CD8-positive, alpha-beta memory T cell (primary cell): ENCODE results near the gene TNIK. TPM values are rescaled to one million over a fixed set of nuclear protein-coding genes. Genes with fewer than 3 reads are reported as not detected.
"Not testable (repeated sequence)": the region's sequence is repeated elsewhere in the genome, so short reads cannot be mapped to it uniquely, and the experiment has no call there.

Experiments used
- CTCF ChIA-PET: fragments of 350-600 bp; sonication (Branson Sonifier 250); formaldehyde crosslinking; loops from one replicate; lab custom pipeline; 2021; ENCODE audit warnings: antibody characterized with exemption; lab: Charles Lee
- POLR2A ChIA-PET: fragments of 350-600 bp; sonication (Branson Sonifier 250); formaldehyde crosslinking; loops from one replicate; lab custom pipeline; 2021; ENCODE audit warnings: antibody characterized with exemption; lab: Charles Lee
- DNase-seq, 5 donors: peaks; one replicate each; pipeline versions ENCODE4 v3.0.0 to v3.0.0-alpha.2; 2020 to 2022; ENCODE audit warnings: mixed read lengths in 1 of 5
- H3K27ac ChIP-seq: one replicate; pipeline ENCODE4 v1.7.0; 2013; ENCODE audit warnings: low read depth, mild to moderate bottlenecking, low read length, moderate library complexity
- H3K27me3 ChIP-seq: 2 replicates; pipeline ENCODE4 v1.7.0; 2013; ENCODE audit warnings: low read length, mild to moderate bottlenecking; ENCODE audit not compliant: insufficient read depth, poor library complexity, severe bottlenecking
- H3K36me3 ChIP-seq: 2 replicates; pipeline ENCODE4 v1.7.0; 2013; ENCODE audit warnings: mild to moderate bottlenecking, low read length, moderate library complexity; ENCODE audit not compliant: insufficient read depth
- H3K4me1 ChIP-seq: 2 replicates; pipeline ENCODE4 v1.7.0; 2013; ENCODE audit warnings: mild to moderate bottlenecking, low read length, moderate library complexity; ENCODE audit not compliant: insufficient read depth
- H3K4me3 ChIP-seq: 2 replicates; pipeline ENCODE4 v1.7.0; 2013; ENCODE audit warnings: mild to moderate bottlenecking, low read length
- H3K9me3 ChIP-seq: 2 replicates; pipeline ENCODE4 v1.7.0; 2013; ENCODE audit warnings: mild to moderate bottlenecking, low read length
- H3K27ac Mint-ChIP-seq, 8 donors: one replicate each; pipeline ENCODE4 v1.8.0; 2020 to 2021; ENCODE audit warnings: mixed read lengths in 8 of 8, mild to moderate bottlenecking in 6 of 8, inconsistent platforms in 3 of 8, moderate library complexity in 3 of 8
- H3K27me3 Mint-ChIP-seq, 2 donors: one replicate each; pipeline ENCODE4 v1.8.0; 2020 to 2021; ENCODE audit warnings: mixed read lengths in 2 of 2, mild to moderate bottlenecking in 1 of 2, moderate library complexity in 1 of 2
- H3K36me3 Mint-ChIP-seq, 3 donors: one replicate each; pipeline ENCODE4 v1.8.0; 2020 to 2021; ENCODE audit warnings: mixed read lengths in 3 of 3, inconsistent platforms in 1 of 3, mild to moderate bottlenecking in 1 of 3
- H3K4me1 Mint-ChIP-seq, 3 donors: one replicate each; pipeline ENCODE4 v1.8.0; 2020 to 2021; ENCODE audit warnings: mixed read lengths in 3 of 3, inconsistent platforms in 1 of 3, mild to moderate bottlenecking in 1 of 3
- H3K4me3 Mint-ChIP-seq, 7 donors: one replicate each; pipeline ENCODE4 v1.8.0; 2020 to 2021; ENCODE audit warnings: mixed read lengths in 7 of 7, mild to moderate bottlenecking in 6 of 7, moderate library complexity in 4 of 7, inconsistent platforms in 2 of 7
- H3K9me3 Mint-ChIP-seq, 5 donors: one replicate each; pipeline ENCODE4 v1.8.0; 2020 to 2022; ENCODE audit warnings: mixed read lengths in 5 of 5, mild to moderate bottlenecking in 3 of 5, moderate library complexity in 2 of 5, inconsistent platforms in 1 of 5
- polyA plus RNA-seq: library from polyadenylated mRNA; unstranded; fragments of 300-500 nt; fragmentation: Illumina TruSeq; gene quantifications from one replicate; pipeline ENCODE4 v1.2.3, GENCODE V29; 2021
- total RNA-seq, 2 experiments: library from RNA; stranded (reverse); gene quantifications; one replicate each; pipeline ENCODE4 v1.2.3, GENCODE V29; 2021

The TNIK gene
- total and polyA plus RNA-seq, 3 experiments from 2014 or later = 15.9 to 19.2 (median 17.7) TPM

GRCh38 chr3:171389491-171389890, 70.7 kb downstream of the TNIK start:
- H3K4me3 Mint-ChIP-seq = no peak overlapping the region
- peaks cover 10 to 20% (median 11%) of the 10 kb centered on the region in 3 donors for H3K36me3 Mint-ChIP-seq
- CTCF ChIA-PET = no interaction called here
- no peak for DNase-seq
- Histone ChIP-seq H3K27me3 (no peaks in the 10 kb centered on the region), H3K36me3 (no peaks in the 10 kb centered on the region), H3K4me3 (no peak overlapping the region), H3K4me1 (peaks cover 15% of the 10 kb centered on the region), H3K9me3 (no peaks in the 10 kb centered on the region), H3K27ac (no peak overlapping the region)
- H3K27me3 Mint-ChIP-seq = no peaks in the 10 kb centered on the region
- H3K27ac Mint-ChIP-seq = peak overlapping the region in 1 of 8 donors; percentile 55
- peaks cover 60 to 82% (median 76%) of the 10 kb centered on the region in 3 donors for H3K4me1 Mint-ChIP-seq
- H3K9me3 Mint-ChIP-seq = peaks cover 3 to 15% (median 12%) of the 10 kb centered on the region in 5 donors
- POLR2A ChIA-PET = no interaction called here

GRCh38 chr3:171388527-171388926, 71.7 kb downstream of the TNIK start:
- Mint-ChIP-seq H3K27me3 (no peaks in the 10 kb centered on the region), H3K4me3 (peak overlapping the region in 1 of 7 donors; percentile 1), H3K27ac (peak overlapping the region in 3 of 8 donors; percentile 1 to 48 (median 20)), H3K4me1 (peaks cover 66 to 84% (median 78%) of the 10 kb centered on the region in 3 donors), H3K36me3 (peaks cover 11 to 20% (median 13%) of the 10 kb centered on the region in 3 donors), H3K9me3 (peaks cover 3 to 15% (median 12%) of the 10 kb centered on the region in 5 donors)
- Histone ChIP-seq H3K27ac (no peak overlapping the region), H3K4me1 (peaks cover 24% of the 10 kb centered on the region), H3K9me3 (no peaks in the 10 kb centered on the region), H3K4me3 (no peak overlapping the region), H3K36me3 (no peaks in the 10 kb centered on the region), H3K27me3 (no peaks in the 10 kb centered on the region)
- POLR2A ChIA-PET = no interaction called here
- CTCF ChIA-PET = no interaction called here
- no peak for DNase-seq

- Histone ChIP-seq H3K4me1 (peaks cover 30% of the 10 kb centered on the region), H3K27me3 (no peaks in the 10 kb centered on the region), H3K9me3 (no peaks in the 10 kb centered on the region), H3K36me3 (no peaks in the 10 kb centered on the region), H3K27ac (no peak overlapping the region), H3K4me3 (no peak overlapping the region)
- ChIA-PET POLR2A (no interaction called here), CTCF (no interaction called here)
- peaks cover 9 to 16% (median 10%) of the 10 kb centered on the region in 3 donors for H3K36me3 Mint-ChIP-seq
- H3K27me3 Mint-ChIP-seq = no peaks in the 10 kb centered on the region
- H3K9me3 Mint-ChIP-seq = peaks cover 3 to 12% (median 10%) of the 10 kb centered on the region in 5 donors
- H3K4me1 Mint-ChIP-seq = peaks cover 73 to 90% (median 84%) of the 10 kb centered on the region in 3 donors
- H3K4me3 Mint-ChIP-seq = no peak overlapping the region
- no peak overlapping the region for H3K27ac Mint-ChIP-seq
- no peak for DNase-seq
Observed at GRCh38 chr3:171387062-171387461, 73.1 kb downstream of the TNIK start.

GRCh38 chr3:171385086-171385485, 75.1 kb downstream of the TNIK start:
- no peak for DNase-seq
- peaks cover 37% of the 10 kb centered on the region for H3K4me1 ChIP-seq
- Mint-ChIP-seq H3K9me3 (no peaks in the 10 kb centered on the region), H3K27me3 (no peaks in the 10 kb centered on the region), H3K4me3 (peak overlapping the region in 1 of 7 donors; percentile 8), H3K27ac (peak overlapping the region in 3 of 8 donors; percentile 21 to 61 (median 47)), H3K4me1 (peaks cover 76 to 94% (median 93%) of the 10 kb centered on the region in 3 donors), H3K36me3 (peaks cover 0 to 6% (median 4%) of the 10 kb centered on the region in 3 donors)
- ChIA-PET CTCF (no interaction called here), POLR2A (no interaction called here)
- H3K4me3 ChIP-seq = no peak overlapping the region
- no peak overlapping the region for H3K27ac ChIP-seq
- no peaks in the 10 kb centered on the region for H3K36me3 ChIP-seq
- H3K9me3 ChIP-seq = no peaks in the 10 kb centered on the region
- H3K27me3 ChIP-seq = no peaks in the 10 kb centered on the region

- H3K4me3 Mint-ChIP-seq = no peak overlapping the region
- H3K27ac Mint-ChIP-seq = peak overlapping the region in 4 of 8 donors; percentile 10 to 43 (median 35)
- Histone ChIP-seq H3K36me3 (no peaks in the 10 kb centered on the region), H3K4me3 (no peak overlapping the region), H3K4me1 (peaks cover 37% of the 10 kb centered on the region), H3K9me3 (no peaks in the 10 kb centered on the region), H3K27me3 (no peaks in the 10 kb centered on the region), H3K27ac (no peak overlapping the region)
- POLR2A ChIA-PET = no interaction called here
- no peaks in the 10 kb centered on the region for H3K9me3 Mint-ChIP-seq
- H3K36me3 Mint-ChIP-seq = peaks cover 0 to 6% (median 4%) of the 10 kb centered on the region in 3 donors
- no peaks in the 10 kb centered on the region for H3K27me3 Mint-ChIP-seq
- CTCF ChIA-PET = no interaction called here
- H3K4me1 Mint-ChIP-seq = peaks cover 72 to 92% (median 91%) of the 10 kb centered on the region in 3 donors
- DNase-seq = no peak
Observed at GRCh38 chr3:171384101-171384891, 75.9 kb downstream of the TNIK start.

- no peak overlapping the region for H3K27ac ChIP-seq
- peaks cover 65 to 89% (median 89%) of the 10 kb centered on the region in 3 donors for H3K4me1 Mint-ChIP-seq
- H3K36me3 Mint-ChIP-seq = peaks cover 0 to 6% (median 4%) of the 10 kb centered on the region in 3 donors
- no peaks in the 10 kb centered on the region for H3K9me3 ChIP-seq
- H3K4me3 Mint-ChIP-seq = peak overlapping the region in 1 of 7 donors; percentile 27
- peak overlapping the region in 2 of 8 donors; percentile 17 to 50 for H3K27ac Mint-ChIP-seq
- no peaks in the 10 kb centered on the region for H3K27me3 ChIP-seq
- H3K36me3 ChIP-seq = no peaks in the 10 kb centered on the region
- peaks cover 34% of the 10 kb centered on the region for H3K4me1 ChIP-seq
- ChIA-PET POLR2A (no interaction called here), CTCF (interaction anchor here (1.3 kb wide), 1 partner anchor 196 kb away, joined by 3 read pairs; no protein-coding TSS in a partner anchor)
- H3K27me3 Mint-ChIP-seq = no peaks in the 10 kb centered on the region
- DNase-seq = no peak
- no peaks in the 10 kb centered on the region for H3K9me3 Mint-ChIP-seq
- H3K4me3 ChIP-seq = no peak overlapping the region
Observed at GRCh38 chr3:171383206-171384018, 76.8 kb downstream of the TNIK start.

- H3K36me3 Mint-ChIP-seq, POLR2A ChIA-PET: not testable (repeated sequence)
Observed at GRCh38 chr3:171382347-171382746, 77.9 kb downstream of the TNIK start.

More at GRCh38 chr3:171382347-171382746, 77.9 kb downstream of the TNIK start:
- DNase-seq, H3K27me3 ChIP-seq, H3K9me3 Mint-ChIP-seq, H3K27me3 Mint-ChIP-seq, H3K4me3 ChIP-seq, H3K36me3 ChIP-seq, H3K9me3 ChIP-seq, H3K27ac ChIP-seq, H3K27ac Mint-ChIP-seq, H3K4me3 Mint-ChIP-seq: not testable (repeated sequence)
- CTCF ChIA-PET = interaction anchor here (1.2 to 2.6 kb wide), 3 partner anchors 10 to 195 kb away, joined by 3 to 6 read pairs (median 3); no protein-coding TSS in a partner anchor
- H3K4me1 Mint-ChIP-seq = peaks cover 62 to 86% (median 79%) of the 10 kb centered on the region in 3 donors
- H3K4me1 ChIP-seq = peaks cover 34% of the 10 kb centered on the region
